HL-60 (cell line): Measurements from ENCODE around the gene SH2B2.

ENCODE experiments used
- DNase-seq, 2 experiments: peaks; one replicate each; pipeline ENCODE4 v3.0.0-alpha.2; 2010 to 2020; ENCODE audit warnings: low read depth in 1 of 2, low spot score in 1 of 2
- H3K27ac ChIP-seq: fragments of 250-450 bp; sonication (Bioruptor Pico); replicated peaks from 2 replicates; pipeline ENCODE4 v1.5.1; 2020; ENCODE audit warnings: mild to moderate bottlenecking, moderate library complexity
- H3K27me3 ChIP-seq: fragments of 250-450 bp; sonication (Bioruptor Pico); 2 replicates; pipeline ENCODE4 v1.5.1; 2021; ENCODE audit warnings: mild to moderate bottlenecking, moderate library complexity; ENCODE audit not compliant: insufficient read depth, poor library complexity, severe bottlenecking
- H3K4me3 ChIP-seq: replicated peaks from 2 replicates; pipeline ENCODE4 v1.5.1; 2011; ENCODE audit warnings: mild to moderate bottlenecking, control low read depth, low read length; ENCODE audit not compliant: insufficient read depth
- CTCF ChIP-seq: IDR thresholded peaks from one replicate; pipeline ENCODE4 v1.5.1; 2011; ENCODE audit warnings: low read length, control low read depth, inconsistent platforms; ENCODE audit not compliant: insufficient read depth
- GABPA ChIP-seq: IDR thresholded peaks from 2 replicates; pipeline ENCODE4 v1.6.1; 2012; ENCODE audit warnings: low read depth
- POLR2AphosphoS5 ChIP-seq: IDR thresholded peaks from 2 replicates; pipeline ENCODE4 v1.6.1; 2012; ENCODE audit warnings: low read depth
- REST ChIP-seq: IDR thresholded peaks from 2 replicates; pipeline ENCODE4 v1.6.1; 2012; ENCODE audit warnings: low read depth; ENCODE audit not compliant: insufficient replicate concordance
- SPI1 ChIP-seq: IDR thresholded peaks from 2 replicates; pipeline ENCODE4 v1.6.1; 2012; ENCODE audit warnings: low read depth, mild to moderate bottlenecking, borderline replicate concordance

Gene SH2B2

GRCh38 chr7:102255916-102256315, 30.8 kb upstream of the SH2B2 start:
- Histone ChIP-seq H3K4me3 (no peak overlapping the region), H3K27ac (no peak overlapping the region), H3K27me3 (no peaks in the 10 kb centered on the region)
- no peak for DNase-seq
- TF ChIP-seq CTCF, result no peak
- no peak for TF ChIP-seq SPI1
- TF ChIP-seq GABPA, result no peak
- no peak for TF ChIP-seq REST
- TF ChIP-seq POLR2AphosphoS5, result no peak

GRCh38 chr7:102258073-102258748, 28.5 kb upstream of the SH2B2 start:
- no peak for DNase-seq
- Histone ChIP-seq H3K27ac (no peak overlapping the region), H3K27me3 (no peaks in the 10 kb centered on the region), H3K4me3 (no peak overlapping the region)
- no peak for TF ChIP-seq SPI1
- no peak for TF ChIP-seq POLR2AphosphoS5
- TF ChIP-seq CTCF, result no peak
- TF ChIP-seq GABPA, result no peak
- TF ChIP-seq REST, result no peak

- H3K27ac ChIP-seq, result no peak overlapping the region
- H3K4me3 ChIP-seq, result no peak overlapping the region
- H3K27me3 ChIP-seq, result no peaks in the 10 kb centered on the region
- TF ChIP-seq SPI1 (no peak), REST (no peak), GABPA (no peak), POLR2AphosphoS5 (no peak), CTCF (no peak)
- DNase-seq, result no peak
Observed at GRCh38 chr7:102258749-102259107, 27.9 kb upstream of the SH2B2 start.
